Neural progenitor cell (in vitro differentiated cells): ENCODE results near the gene IL1RAPL1.

ENCODE experiments used
- EZH2 ChIP-seq: fragments of 200-600 bp; sonication (generic); IDR thresholded peaks from 2 replicates; pipeline ENCODE4 v1.6.1; 2017; ENCODE audit warnings: antibody characterized with exemption, mild to moderate bottlenecking, moderate library complexity
- EZH2phosphoT487 ChIP-seq: fragments of 200-600 bp; sonication (generic); IDR thresholded peaks from 2 replicates; pipeline ENCODE4 v1.6.1; 2017; ENCODE audit warnings: antibody characterized with exemption
- TF ChIP-seq, protein P1 (sequence below): fragments of 200-600 bp; sonication (generic); IDR thresholded peaks from 2 replicates; pipeline ENCODE4 v1.5.1; 2017; ENCODE audit warnings: antibody characterized with exemption, mild to moderate bottlenecking

DNA sequence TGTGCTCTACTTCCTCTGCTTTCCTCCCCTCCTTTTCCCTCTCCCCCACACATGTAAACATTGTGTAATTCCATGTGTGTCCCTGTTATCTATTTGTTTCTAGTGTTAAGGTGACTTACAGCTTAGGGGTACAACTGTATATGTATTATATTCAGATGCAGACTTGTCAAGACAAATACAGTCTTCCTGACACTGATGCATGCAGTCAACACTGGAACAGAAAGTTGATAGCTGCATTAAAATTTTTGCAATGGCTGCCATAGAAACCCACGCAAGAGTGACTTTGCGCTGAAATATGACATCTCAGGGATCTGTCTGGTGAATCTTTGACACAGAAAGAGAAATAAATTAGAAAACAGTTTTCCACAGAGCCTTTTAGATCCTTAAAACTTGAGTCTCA, 656.7 kb downstream of the IL1RAPL1 start:
- TF ChIP-seq, protein P1, sequence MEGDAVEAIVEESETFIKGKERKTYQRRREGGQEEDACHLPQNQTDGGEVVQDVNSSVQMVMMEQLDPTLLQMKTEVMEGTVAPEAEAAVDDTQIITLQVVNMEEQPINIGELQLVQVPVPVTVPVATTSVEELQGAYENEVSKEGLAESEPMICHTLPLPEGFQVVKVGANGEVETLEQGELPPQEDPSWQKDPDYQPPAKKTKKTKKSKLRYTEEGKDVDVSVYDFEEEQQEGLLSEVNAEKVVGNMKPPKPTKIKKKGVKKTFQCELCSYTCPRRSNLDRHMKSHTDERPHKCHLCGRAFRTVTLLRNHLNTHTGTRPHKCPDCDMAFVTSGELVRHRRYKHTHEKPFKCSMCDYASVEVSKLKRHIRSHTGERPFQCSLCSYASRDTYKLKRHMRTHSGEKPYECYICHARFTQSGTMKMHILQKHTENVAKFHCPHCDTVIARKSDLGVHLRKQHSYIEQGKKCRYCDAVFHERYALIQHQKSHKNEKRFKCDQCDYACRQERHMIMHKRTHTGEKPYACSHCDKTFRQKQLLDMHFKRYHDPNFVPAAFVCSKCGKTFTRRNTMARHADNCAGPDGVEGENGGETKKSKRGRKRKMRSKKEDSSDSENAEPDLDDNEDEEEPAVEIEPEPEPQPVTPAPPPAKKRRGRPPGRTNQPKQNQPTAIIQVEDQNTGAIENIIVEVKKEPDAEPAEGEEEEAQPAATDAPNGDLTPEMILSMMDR: no peak
- TF ChIP-seq EZH2 (no peak), EZH2phosphoT487 (no peak)
